ENCODE data around the gene TIMP1.

- TF ChIP-seq POLR2AphosphoS5 (IDR thresholded peaks at IDR 0.05; ENCODE audit: borderline replicate concordance, low read depth, low read length) = no peak
- no peak for TF ChIP-seq EZH2 (IDR thresholded peaks at IDR 0.05)
Observed at GRCh38 chrX:47577901-47578300, 4.3 kb upstream of the TIMP1 start.
